OCI-LY1 (cell line): ENCODE results near the gene PYROXD2.

Experiments used
- EZH2 ChIP-seq: fragments of 200-600 bp; sonication (generic), shearing (Covaris generic); IDR thresholded peaks from 2 replicates; pipeline ENCODE4 v1.8.0; 2017; ENCODE audit warnings: borderline replicate concordance, mixed run types, mild to moderate bottlenecking, antibody characterized with exemption, low read length, moderate library complexity, mixed read lengths
- TF ChIP-seq, protein P1 (sequence below): fragments of 200-600 bp; sonication (generic), shearing (Covaris generic); IDR thresholded peaks from 2 replicates; pipeline ENCODE4 v1.5.1; 2017; ENCODE audit warnings: mild to moderate bottlenecking, antibody characterized with exemption, low read length, moderate library complexity, mixed read lengths

DNA sequence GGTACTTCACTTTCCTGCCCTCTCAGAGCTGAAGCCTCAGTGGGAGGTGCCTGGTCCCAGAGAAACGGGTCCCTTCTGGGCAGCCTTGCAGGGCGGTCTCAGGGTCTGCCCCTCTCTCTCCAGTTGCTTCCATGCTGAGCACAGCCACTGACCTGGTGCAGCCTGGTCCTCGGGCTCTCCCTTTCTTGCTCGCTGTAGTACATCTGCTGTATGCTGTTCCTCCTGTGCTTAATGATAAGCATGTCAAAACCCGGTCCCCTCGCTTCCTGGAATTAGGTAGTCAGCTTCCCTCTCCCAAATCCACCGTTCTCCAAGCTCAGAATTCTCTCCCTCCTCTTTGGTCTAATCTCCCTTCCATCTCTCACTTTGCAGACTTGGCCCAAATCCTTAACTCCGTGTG, 42.7 kb upstream of the PYROXD2 start:
- TF ChIP-seq, protein P1, sequence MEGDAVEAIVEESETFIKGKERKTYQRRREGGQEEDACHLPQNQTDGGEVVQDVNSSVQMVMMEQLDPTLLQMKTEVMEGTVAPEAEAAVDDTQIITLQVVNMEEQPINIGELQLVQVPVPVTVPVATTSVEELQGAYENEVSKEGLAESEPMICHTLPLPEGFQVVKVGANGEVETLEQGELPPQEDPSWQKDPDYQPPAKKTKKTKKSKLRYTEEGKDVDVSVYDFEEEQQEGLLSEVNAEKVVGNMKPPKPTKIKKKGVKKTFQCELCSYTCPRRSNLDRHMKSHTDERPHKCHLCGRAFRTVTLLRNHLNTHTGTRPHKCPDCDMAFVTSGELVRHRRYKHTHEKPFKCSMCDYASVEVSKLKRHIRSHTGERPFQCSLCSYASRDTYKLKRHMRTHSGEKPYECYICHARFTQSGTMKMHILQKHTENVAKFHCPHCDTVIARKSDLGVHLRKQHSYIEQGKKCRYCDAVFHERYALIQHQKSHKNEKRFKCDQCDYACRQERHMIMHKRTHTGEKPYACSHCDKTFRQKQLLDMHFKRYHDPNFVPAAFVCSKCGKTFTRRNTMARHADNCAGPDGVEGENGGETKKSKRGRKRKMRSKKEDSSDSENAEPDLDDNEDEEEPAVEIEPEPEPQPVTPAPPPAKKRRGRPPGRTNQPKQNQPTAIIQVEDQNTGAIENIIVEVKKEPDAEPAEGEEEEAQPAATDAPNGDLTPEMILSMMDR, result no peak
- no peak for TF ChIP-seq EZH2
